Right lobe of liver (tissue), 6 donors: Measurements from ENCODE around the gene APBB1. TPM values are rescaled to one million over a fixed set of nuclear protein-coding genes. Genes with fewer than 3 reads are reported as not detected.

Experiments used
- ATAC-seq, 4 donors: fragments of 200-7000 bp; cut with Tn5 transposase; one replicate each; pipeline ENCODE4 v1.9.1; 2020; ENCODE audit warnings: mild to moderate bottlenecking in 4 of 4, moderate library complexity in 4 of 4
- DNase-seq, 3 donors: peaks; one replicate each; pipeline ENCODE4 v3.0.0-alpha.2; 2020
- H3K27ac ChIP-seq, 3 donors: fragments of 200-600 bp; one replicate each; pipeline ENCODE4 v1.8.0; 2022
- H3K27me3 ChIP-seq, 2 donors: fragments of 200-600 bp; one replicate each; pipeline ENCODE4 v1.8.0; 2022
- H3K36me3 ChIP-seq, 4 donors: fragments of 200-600 bp; sonication (generic) in 1 of 4; one replicate each; pipeline versions ENCODE4 v1.5.1 to v1.8.0; 2017 to 2022; ENCODE audit warnings: control low read depth in 1 of 4
- H3K4me1 ChIP-seq, 4 donors: fragments of 200-600 bp; sonication (generic) in 1 of 4; one replicate each; pipeline versions ENCODE4 v1.5.1 to v1.8.0; 2017 to 2022; ENCODE audit warnings: control low read depth in 1 of 4
- H3K4me3 ChIP-seq, 3 donors: fragments of 200-600 bp; one replicate each; pipeline ENCODE4 v1.8.0; 2022
- H3K9me3 ChIP-seq, 4 donors: fragments of 200-600 bp; sonication (generic) in 1 of 4; one replicate each; pipeline versions ENCODE4 v1.5.1 to v1.8.0; 2017 to 2022; ENCODE audit warnings: control low read depth in 1 of 4
- POLR2A ChIP-seq: fragments of 450-650 bp; IDR thresholded peaks from one replicate; pipeline ENCODE4 v1.6.1; 2017; ENCODE audit warnings: antibody characterized with exemption, mild to moderate bottlenecking
- WGBS: methylation state at CpG from one replicate; pipeline ENCODE4 v1.1.6; 2018; ENCODE audit warnings: low coverage, low lambda C conversion rate; ENCODE audit not compliant: insufficient coverage; ENCODE audit errors: missing lambda C conversion rate; 5-methylcytosine and 5-hydroxymethylcytosine counted together
- intact Hi-C, 2 donors: fragments of 100-400 bp; cut with DNase I; formaldehyde crosslinking; loops; one replicate each; pipeline versions ENCODE4 v1.11.2 to v1.14.1; 2022
- total RNA-seq, 6 experiments: library from RNA; depleted of rRNA in 2 of 6; stranded (reverse); fragments of >200 nt in 2 of 6; fragmentation: NEBNext Ultra II Directional in 3 of 6; extraction: Animal tissue kit (Norgen Biotek cat#: 25700) in 3 of 6; gene quantifications; one replicate each; pipeline versions ENCODE4 v1.1.0 to v1.2.4, GENCODE V29; 2016 to 2023
- TF ChIP-seq, protein P1 (sequence below), 4 donors: fragments of 200-600 bp in 3 of 4; fragments of 450-650 bp in 1 of 4; IDR thresholded peaks; one replicate each; pipeline versions ENCODE4 v1.5.1 to v1.8.0; 2016 to 2022; ENCODE audit warnings: antibody characterized with exemption in 4 of 4, mild to moderate bottlenecking in 2 of 4
- donor health status: DM: no; HTN: yes; CAD: no.
- donor health status: DM: no; HTN: no; CAD: no.
- donor health status: DM: no; HTN: no; CAD: no.
- donor health status: DM: no; HTN: yes; CAD: no.
- donor health status: DM: no; HTN: yes; CAD: no.

APBB1 gene
- total RNA-seq, 6 experiments from 2014 or later, result 3.3 to 5.6 (median 3.8) TPM

DNA sequence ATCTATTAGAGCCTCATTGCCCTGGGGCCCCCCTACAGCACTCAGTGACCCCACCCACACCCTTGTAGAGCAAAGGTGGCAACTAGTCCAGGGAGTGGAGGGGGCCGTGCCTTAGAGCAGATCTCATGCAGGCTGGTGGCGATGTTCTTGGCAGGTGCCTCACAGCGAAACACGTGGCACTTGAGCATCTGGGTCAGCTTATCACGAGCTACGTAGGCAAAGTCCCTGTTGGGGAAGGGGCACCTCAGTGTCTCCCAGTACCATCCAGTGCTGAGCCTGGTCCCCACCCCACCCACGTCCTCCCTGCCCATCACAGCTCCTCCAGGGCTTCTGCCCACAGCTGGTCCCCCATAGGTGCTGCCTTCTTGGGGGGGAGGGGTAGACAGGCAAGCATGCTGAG is 17.4 kb downstream of the APBB1 start:
- WGBS, result 60% methylated on average over 1 of the region's 7 CpGs
- Histone ChIP-seq H3K27ac (no peak overlapping the region), H3K4me1 (no peaks in the 10 kb centered on the region), H3K4me3 (no peak overlapping the region), H3K36me3 (no peaks in the 10 kb centered on the region), H3K27me3 (no peaks in the 10 kb centered on the region), H3K9me3 (no peaks in the 10 kb centered on the region)
- intact Hi-C loops, result no loop called here
- no peak for TF ChIP-seq POLR2A
- TF ChIP-seq, protein P1, sequence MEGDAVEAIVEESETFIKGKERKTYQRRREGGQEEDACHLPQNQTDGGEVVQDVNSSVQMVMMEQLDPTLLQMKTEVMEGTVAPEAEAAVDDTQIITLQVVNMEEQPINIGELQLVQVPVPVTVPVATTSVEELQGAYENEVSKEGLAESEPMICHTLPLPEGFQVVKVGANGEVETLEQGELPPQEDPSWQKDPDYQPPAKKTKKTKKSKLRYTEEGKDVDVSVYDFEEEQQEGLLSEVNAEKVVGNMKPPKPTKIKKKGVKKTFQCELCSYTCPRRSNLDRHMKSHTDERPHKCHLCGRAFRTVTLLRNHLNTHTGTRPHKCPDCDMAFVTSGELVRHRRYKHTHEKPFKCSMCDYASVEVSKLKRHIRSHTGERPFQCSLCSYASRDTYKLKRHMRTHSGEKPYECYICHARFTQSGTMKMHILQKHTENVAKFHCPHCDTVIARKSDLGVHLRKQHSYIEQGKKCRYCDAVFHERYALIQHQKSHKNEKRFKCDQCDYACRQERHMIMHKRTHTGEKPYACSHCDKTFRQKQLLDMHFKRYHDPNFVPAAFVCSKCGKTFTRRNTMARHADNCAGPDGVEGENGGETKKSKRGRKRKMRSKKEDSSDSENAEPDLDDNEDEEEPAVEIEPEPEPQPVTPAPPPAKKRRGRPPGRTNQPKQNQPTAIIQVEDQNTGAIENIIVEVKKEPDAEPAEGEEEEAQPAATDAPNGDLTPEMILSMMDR (IDR thresholded peaks at IDR 0.05), result no peak
- no peak for ATAC-seq
- DNase-seq, result no peak

DNA sequence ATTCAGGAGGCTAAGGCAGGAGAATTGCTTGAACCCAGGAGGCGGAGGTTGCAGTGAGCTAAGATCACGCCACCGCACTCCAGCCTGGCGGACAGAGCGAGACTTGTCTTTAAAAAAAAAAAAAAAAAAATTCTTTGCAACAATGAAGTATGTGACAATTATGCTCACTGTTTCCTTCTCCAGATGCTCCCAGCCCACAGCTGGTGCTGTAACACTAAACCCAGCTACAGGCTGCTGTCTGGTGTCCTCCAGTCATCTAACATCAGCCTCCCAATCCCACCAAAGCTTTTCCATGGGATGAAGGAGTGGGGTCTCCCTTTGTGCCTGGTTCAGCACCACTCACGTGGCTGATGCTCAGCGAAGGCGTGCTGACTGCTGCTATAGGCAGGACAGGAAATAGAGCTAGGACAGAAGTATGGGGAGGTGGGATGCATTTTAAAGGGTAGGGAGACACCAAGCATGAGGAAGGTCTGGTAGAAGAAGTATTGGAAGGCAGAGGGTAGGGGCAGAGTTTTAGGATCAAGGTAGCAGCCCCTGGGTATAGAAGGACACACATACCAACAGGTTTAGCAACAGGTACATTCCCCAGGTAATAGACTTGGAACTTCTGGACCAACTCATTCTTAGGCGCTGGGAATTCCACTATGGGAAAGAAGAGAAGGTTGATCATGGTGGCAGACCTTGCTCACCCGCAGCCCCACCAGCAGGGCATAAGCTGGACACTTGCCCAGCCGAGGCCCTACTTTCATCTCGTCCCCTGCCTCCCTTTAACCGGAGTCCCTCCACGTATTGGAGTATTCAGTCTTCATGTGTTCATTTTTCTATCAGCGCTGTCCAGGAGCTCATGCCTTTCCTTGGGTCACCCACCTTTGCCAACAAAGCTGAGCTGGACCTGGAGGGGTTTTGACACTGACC is 18.2 kb downstream of the APBB1 start:
- ATAC-seq, result no peak
- Histone ChIP-seq H3K27me3 (no peaks in the 10 kb centered on the region), H3K27ac (no peak overlapping the region), H3K36me3 (no peaks in the 10 kb centered on the region), H3K4me3 (no peak overlapping the region), H3K9me3 (no peaks in the 10 kb centered on the region), H3K4me1 (no peaks in the 10 kb centered on the region)
- no peak for DNase-seq
- TF ChIP-seq, protein P1 (IDR thresholded peaks at IDR 0.05), result no peak
- TF ChIP-seq POLR2A, result no peak
- intact Hi-C loops, result no loop called here
- WGBS, result 96% methylated on average over 13 of the region's 15 CpGs

DNA sequence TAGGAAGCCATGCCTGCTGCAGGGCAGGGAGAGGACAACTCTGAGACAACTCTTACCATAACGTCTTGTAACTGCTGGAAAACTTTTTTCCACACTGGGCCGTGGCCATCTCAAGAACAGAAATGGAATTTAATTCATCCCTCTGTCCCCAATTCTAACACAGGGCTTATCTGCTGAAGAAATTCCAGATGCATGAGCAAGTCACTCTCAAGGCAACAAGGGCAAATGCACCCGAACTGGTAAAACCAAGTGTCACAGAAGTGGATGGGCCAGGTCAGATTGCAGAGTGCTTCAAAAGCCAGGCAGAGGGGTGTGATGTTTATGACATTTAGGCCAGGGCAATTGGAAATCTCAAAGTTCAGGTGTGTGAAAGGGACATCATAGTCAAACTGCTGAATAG is 21.3 kb downstream of the APBB1 start:
- TF ChIP-seq POLR2A, result no peak
- TF ChIP-seq, protein P1 (IDR thresholded peaks at IDR 0.05), result no peak
- Histone ChIP-seq H3K27ac (no peak overlapping the region), H3K36me3 (peaks cover 0 to 3% (median 0%) of the 10 kb centered on the region in 4 donors), H3K4me1 (no peaks in the 10 kb centered on the region), H3K27me3 (no peaks in the 10 kb centered on the region), H3K9me3 (no peaks in the 10 kb centered on the region), H3K4me3 (no peak overlapping the region)
- 57% methylated on average over 1 of the region's 3 CpGs for WGBS
- ATAC-seq, result no peak
- intact Hi-C loops, result no loop called here
- DNase-seq, result no peak

DNA sequence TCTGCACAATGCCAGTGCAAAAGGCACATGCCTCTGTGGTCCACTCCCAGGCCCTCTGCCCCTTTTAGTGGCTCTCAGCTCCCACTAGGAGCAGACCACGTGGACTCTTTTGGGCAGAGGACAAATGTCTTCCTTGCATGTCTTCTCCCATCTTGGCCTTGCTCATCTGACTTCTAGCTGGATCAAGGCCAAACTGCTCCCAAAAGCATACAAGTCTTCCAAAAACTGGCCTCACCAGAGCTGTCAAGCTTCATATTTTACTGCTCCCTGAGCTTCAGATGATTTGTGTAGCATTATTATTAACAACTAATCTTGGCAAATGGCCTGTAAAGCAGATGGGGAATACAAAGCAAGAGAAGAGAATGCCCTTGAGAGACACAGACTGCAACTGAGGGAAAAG is 21.7 kb downstream of the APBB1 start:
- ATAC-seq (no peak), DNase-seq (no peak)
- H3K9me3 ChIP-seq, result no peaks in the 10 kb centered on the region
- no peaks in the 10 kb centered on the region for H3K27me3 ChIP-seq
- no peak overlapping the region for H3K27ac ChIP-seq
- no peaks in the 10 kb centered on the region for H3K4me1 ChIP-seq
- intact Hi-C loops, result no loop called here
- no peak overlapping the region for H3K4me3 ChIP-seq
- TF ChIP-seq, protein P1 (IDR thresholded peaks at IDR 0.05), result no peak
- no peak for TF ChIP-seq POLR2A
- WGBS, result 71% methylated on average over 1 of the region's 1 CpG
- H3K36me3 ChIP-seq, result peaks cover 0 to 3% (median 0%) of the 10 kb centered on the region in 4 donors
